ENCODE results near the gene GDA. TPM values are rescaled to one million over a fixed set of nuclear protein-coding genes. Genes with fewer than 3 reads are reported as not detected.

GDA gene
- total RNA-seq, 1 experiment from 2014 or later, result not detected

DNA sequence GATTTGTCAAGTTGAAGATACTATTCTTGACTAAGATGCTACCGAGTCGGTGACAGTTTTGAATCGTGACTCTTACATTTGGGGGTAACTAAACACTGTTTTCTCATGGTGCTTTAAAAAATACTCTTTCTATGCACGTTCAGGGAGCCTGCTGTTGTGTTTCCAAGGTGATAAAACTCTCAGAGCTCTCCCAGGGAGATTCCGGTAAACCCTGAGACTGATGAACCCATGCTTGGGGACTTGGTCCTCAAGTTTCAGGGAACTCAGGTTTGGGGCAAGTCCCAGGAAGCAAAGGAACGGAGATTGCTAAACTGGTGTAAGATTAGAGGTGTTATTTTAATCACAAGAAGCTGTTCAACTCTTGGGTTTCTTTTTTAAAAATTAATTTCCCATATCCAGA, 1.4 kb downstream of the GDA start:
- DNase-seq (ENCODE audit: low spot score), result no peak

DNA sequence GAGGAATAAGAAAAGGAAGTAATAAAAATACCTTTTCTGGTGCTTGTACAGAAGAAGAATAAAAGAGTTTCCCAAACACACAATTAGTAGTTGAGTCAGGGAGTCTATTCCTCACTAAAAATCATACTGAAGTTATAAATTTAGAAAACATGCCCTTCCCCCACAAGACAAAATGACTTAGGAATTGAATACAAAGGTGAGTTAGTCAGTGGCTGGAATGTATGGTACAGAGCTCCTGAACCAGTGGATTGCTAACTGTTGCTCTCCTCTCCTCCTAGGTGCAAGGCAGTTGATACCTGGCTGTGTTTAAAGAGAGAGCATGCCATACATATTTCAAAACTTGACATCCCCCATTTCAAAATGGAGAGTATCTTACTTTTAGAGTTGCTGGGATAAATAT, 1.9 kb downstream of the GDA start:
- no peak for DNase-seq (ENCODE audit: low spot score)

DNA sequence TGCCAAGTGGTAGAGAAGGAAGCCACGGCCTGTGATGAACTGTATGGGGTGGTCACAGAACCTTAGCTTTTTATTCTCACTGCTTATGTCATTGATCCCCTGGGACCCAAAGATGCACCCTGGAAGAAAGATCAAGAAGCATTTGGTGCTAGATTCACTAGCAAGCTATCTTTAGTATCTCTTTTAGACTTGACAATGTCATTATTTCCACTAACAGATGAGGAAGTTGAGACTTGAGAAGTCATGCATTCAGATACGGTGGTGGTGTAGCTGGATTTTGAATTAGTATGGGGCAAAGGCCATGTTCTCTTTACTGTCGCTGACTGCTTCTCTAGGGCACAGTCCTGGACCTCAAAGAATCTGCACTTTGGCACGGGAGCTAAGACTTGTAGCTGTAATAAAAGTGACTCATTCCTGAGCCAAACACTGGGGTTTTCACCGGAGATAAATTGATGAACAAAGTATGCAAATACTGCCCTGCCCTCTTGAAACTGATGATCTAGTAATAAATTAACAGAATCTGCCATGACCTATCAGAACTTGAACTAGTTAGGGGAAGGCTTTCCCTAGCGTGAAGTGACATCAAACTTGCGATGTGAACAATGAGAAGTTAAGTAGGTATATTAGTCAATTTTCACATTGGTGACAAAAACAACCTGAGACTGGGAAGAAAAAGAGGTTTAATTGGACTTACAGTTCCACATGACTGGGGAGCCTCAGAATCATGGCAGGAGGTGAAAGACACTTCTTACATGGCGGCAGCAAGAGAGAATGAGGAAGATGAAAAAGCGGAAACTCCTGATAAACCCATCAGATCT, 5.4 kb downstream of the GDA start:
- peak; percentile 32 for DNase-seq (ENCODE audit: low spot score)

DNA sequence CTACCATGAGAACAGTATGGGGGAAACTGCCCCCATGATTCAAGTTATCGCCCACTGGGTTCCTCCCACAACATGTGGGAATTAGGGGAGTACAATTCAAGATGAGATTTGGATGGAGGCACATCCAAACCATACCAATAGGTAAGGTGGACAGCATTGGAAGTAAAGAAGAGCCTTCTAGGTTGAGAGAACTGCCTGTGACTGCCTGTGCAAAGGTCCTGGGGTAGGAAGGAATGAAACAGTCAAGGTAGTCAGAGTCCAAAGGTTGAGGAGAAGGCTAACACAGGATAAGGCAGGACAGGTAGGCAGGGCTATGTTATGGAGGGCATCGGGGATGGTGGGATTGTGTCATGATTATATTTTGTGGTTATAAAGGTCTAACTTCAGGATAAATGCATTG, 6.1 kb downstream of the GDA start:
- no peak for DNase-seq (ENCODE audit: low spot score)

DNA sequence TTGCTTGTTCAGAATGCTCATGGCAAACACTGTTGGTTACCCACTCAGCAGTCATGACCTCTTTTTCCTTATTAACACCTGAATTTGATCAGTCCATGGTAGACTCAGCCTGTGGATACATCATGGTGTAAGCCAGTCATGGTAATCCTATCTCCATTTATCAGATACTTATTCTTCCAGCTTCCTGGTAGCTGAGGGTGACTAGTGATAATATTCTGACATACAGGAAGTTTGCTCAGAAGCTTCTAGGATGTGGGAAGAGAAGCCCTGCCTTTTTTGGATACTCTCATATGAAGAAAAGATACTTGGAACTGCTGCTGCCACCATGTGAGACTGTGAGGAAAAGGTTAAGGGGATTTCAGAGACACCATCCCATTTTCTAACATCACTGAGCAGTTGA, 7.3 kb downstream of the GDA start:
- no peak for DNase-seq (ENCODE audit: low spot score)

DNA sequence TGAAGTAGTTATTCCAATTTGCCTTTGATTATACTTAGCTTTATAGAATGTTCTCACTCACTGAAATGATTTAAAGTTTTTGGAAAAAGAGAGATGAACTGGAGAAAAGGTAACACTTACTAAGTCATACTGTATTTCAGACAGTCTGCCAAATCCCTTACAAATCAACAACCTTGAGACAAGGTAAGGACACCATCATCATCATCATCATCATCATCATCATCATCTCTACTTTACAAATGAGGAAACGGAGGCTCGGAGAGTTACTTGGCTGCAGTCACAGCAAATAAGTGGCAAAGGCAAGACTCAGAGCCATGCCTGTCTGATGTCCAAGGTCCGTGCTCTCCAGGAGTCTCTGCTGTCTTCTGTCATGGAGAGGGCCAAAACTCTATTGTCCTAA, 9.4 kb downstream of the GDA start:
- no peak for DNase-seq (ENCODE audit: low spot score)

DNA sequence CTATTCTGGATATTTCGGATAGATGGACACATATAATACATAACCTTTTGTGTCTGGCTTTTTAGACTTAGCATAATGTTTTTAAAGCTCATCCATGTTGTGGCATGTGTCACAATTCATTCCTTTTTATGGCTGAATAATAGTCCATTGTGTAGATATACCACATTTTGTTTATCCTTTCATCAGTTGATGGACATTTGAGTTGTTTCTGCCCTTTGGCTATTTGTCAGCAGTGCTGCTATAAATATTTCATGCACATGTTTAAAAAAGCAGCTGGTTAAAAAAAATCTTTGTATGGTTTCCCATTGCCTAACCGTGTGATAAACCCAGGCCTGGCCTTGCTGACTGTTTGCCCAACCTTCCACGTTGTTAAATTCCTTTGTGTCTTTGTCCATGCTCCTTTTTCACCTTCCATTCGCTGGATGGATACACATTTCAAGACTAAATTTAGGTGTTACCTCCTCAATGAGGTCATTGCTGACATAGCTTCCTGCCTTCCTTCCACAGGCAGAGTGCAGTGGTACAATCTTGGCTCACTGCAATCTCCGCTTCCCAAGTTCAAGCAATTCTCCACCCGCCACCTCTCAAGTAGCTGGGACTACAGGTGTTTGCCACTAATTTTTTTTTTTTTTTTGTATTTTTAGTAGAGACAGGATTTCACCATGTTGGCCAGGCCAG, 11.3 kb downstream of the GDA start:
- DNase-seq (ENCODE audit: low spot score), result no peak

DNA sequence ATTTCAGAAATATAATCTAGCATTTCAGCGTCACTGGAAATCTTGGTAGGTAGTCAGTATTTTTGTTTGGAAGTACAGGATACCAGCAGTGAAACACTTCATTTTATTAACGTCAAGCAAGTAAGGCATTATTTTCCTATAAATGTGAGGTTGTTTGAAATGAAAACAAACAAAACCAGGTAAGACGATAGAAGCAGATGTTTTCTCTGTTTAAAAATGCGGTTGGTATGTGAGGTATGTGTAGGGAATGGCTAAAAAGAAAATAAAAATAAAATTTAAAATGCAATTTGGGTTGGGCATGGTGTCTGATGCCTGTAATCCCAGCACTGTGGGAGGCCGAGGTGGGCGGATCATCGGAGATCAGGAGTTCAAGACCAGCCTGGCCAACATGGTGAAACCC, 16.1 kb downstream of the GDA start:
- DNase-seq (ENCODE audit: low spot score), result no peak

DNA sequence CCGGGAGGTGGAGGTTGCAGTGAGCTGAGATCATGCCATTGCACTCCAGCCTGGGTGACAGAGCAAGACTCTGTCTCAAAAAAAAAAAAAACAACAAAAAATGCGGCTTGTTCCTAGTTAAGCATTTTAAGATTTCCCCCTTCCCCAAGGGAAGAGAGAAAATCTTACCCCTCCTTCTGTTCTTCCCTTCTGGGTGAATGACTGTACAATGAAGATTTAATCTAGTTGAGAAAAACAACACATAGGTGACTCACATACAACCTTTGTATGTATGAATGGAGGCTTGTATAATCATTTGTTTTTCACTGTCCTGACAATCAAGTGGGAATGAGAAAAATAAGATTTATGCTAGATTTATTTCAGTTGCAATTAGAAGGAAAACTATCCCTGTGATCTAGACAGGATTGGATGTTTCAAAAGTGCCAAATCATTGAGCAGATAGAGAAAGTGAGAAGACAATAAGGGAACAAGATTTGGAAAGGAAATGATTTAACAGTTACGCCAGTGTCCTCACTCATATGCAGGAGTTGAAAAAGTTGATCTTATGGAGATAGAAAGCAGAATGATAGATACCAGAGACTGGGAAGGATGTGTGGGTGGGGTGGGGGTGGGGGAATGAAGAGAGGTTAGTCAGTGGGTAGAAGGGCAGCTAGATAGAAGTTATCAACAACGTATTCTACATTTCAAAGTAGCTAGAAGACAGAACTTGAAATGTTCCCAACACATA, 16.7 kb downstream of the GDA start:
- DNase-seq (ENCODE audit: low spot score), result no peak

DNA sequence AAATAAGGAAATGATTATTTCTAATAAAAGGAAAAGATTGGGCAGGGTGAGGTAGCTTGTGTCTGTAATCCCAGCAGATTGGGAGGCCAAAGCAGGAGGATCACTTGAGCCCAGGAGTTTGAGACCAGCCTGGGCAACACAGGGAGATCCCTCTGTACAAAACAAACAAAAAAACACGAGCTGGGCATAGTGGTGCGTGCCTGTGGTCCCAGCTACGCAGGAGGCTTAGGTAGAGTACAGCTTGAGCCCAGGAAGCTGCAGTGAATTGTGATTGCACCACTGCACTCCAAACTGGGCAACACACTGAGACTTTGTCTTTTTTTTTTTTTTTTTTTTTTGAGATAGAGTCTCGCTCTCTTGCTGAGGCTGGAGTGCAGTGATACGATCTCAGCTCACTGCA, 18.8 kb downstream of the GDA start:
- no peak for DNase-seq (ENCODE audit: low spot score)

DNA sequence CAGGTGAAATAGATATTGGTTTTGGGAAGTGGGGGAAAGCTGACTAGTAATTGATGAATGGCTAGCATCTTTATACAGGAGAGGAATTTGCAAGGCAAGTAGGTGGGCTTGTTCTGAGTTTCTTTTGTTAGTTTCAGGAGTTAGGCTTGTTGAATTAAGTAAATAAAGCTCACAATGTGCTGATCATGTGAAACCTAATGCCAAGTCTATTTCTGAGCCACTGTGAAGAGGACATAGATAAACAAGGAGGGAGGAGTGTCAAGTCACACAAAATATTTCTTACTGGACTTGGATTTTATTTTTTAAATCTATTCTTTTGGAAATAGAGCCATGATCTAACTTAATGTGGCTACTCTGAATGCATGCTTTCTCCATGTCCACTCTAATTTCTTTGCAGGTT, 19.9 kb downstream of the GDA start:
- no peak for DNase-seq (ENCODE audit: low spot score)

DNA sequence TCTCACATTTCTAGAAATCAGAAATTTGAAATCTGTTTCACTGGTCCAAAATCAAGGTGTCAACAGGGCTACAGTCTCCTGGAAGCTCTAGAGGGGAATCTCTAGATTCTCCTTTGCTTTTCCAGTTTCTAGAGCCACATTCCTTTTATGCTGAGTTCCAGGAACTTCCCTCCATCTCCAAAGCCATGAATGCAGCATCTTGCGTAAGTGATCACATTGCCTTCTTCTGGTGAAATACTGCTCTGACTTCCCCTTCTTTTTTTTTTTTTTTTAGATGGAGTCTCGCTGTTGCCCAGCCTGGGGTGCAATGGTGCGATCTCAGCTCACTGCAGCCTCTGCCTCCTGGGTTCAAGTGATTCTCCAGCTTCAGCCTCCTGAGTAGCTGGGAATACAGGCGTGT, 23.8 kb downstream of the GDA start:
- DNase-seq (ENCODE audit: low spot score), result no peak

DNA sequence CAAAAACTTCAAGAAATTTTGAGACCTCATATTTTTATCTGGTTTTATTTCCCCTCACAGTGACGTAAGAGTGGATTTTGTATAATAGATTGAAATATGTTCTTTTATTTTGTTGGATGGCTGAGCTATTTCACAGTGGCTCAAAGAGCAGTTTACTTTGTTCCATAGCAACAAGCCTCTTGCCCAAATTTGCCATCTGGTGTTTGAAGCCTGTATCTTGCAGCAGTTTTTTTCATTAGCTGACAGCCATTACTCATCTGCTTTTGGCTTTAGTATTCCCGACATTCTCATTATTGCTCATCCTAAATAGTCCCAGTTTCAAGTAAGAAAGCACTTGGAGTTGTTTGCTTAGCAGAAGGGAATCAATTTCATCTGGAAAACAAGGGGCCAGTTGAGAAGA, 36.3 kb downstream of the GDA start:
- DNase-seq (ENCODE audit: low spot score), result no peak

DNA sequence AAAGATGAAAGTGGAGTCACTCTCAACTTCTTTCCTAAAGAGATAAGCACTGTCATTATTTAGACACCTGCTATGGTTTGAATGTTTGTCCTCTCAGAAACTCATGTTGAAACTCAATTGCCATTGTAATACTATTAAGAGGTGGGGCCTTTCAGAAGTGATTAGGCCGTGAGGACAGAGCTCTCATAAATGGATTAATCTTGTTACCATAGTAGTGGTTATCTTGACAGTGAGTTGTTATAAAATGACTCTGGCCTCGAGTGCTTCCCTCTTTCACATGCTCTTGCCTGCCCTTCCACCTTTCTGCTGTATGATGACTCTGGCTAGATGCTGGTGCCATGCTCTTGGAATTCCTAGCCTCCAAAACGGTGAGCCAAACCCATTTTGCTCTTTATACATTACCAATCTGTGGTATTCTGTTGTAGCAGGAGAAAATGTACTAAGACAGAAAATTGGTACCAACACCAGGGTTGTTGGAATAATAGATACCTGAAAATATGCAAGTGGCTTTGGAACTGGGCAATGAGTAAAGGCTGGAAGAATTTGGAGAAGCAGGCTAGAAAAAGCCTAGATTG, 38.0 kb downstream of the GDA start:
- DNase-seq (ENCODE audit: low spot score), result no peak

DNA sequence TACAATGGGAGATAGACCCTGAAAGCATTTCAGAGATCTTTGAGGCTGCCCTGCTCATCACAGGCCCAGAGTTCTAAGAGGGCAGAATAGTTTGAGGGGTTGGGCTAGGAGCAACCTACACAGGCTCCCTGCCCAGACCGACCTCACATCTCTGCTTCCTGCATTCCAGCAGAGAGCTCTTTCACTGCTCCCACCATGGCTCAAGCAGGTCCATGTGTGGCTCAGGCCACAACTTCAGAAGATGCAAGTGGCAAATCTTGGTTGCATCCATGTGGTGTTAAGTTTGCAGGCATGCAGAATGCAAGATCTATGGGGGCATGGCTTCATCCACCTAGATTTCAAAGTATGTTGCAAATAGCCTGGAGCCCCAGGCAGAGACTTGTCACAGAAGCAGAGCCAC, 39.0 kb downstream of the GDA start:
- DNase-seq (ENCODE audit: low spot score), result no peak

DNA sequence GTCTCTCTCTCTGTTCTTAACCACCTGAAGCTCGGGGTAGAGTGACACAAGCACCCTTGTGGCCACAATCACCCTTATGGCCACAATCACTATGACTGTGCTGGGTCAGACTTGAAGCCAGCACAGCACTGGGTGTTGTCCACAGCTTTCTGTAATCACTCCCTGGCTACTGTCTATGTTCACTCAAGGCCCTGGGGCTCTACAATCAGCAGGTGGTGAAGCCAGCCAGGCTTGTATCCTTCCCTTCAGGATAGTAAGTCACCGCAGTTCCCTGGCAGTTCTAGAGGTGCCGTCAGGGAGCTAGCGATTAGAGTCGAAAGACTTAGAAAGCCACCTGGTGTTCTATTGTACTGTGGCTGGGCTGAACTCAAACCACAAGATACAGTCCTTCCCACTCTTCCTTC, 44.2 kb downstream of the GDA start:
- no peak for DNase-seq (ENCODE audit: low spot score)

DNA sequence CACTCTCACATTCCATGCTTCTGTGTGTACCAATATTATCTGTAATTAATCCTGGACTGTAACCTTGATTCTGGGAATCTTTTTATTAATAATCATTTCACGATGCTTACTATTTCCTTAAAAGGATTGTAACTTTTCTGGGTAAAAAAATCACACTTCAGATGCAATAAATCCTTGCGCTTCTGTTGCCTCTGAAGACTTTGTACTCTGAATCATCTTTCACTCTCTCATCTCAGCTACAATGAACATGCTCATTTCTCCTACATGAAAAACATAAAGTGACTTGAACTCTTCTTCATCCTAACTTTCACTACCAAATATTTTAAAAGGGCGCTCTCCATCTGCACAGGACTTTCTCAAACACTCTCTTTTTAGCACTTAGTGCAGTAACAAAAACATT, 50.0 kb downstream of the GDA start:
- DNase-seq (ENCODE audit: low spot score), result no peak

DNA sequence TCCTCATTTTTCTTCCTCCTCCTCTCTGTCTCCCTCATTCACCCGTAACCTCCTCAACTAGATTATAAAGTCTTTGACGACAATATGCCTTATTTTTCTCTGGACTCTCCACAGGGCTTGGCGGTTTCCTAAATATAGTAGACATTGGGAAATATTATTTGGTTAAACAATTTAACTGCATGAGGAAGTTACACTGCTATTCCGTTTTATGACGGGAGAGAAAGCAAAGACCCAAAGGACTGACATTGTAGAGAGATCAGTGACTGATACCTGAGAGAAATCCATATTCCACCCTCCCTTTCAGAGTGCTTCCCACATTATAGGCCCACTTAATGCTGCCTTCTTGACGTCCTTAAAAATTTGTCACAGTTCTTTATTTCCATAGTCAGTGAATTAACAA, 51.2 kb downstream of the GDA start:
- DNase-seq (ENCODE audit: low spot score), result no peak

DNA sequence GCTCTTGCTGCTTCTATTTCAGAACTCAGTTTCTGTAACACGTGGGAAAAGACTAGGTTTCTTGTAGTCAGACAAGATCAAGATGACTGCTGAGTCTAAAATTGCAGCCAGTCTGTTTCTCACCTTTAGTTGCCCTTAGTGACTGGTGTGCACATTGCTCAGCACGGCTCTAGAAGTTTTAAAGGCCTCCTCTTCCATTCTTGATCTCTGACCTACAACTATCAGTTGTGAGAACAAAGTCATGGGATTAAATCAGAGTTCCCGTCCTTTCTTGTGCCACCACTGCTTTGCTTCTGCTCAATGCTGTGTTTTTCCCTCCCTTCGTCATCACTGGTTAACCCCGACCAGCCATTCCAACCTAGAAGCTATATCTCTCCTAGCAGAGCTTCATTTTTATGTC, 52.8 kb downstream of the GDA start:
- DNase-seq (ENCODE audit: low spot score), result no peak

DNA sequence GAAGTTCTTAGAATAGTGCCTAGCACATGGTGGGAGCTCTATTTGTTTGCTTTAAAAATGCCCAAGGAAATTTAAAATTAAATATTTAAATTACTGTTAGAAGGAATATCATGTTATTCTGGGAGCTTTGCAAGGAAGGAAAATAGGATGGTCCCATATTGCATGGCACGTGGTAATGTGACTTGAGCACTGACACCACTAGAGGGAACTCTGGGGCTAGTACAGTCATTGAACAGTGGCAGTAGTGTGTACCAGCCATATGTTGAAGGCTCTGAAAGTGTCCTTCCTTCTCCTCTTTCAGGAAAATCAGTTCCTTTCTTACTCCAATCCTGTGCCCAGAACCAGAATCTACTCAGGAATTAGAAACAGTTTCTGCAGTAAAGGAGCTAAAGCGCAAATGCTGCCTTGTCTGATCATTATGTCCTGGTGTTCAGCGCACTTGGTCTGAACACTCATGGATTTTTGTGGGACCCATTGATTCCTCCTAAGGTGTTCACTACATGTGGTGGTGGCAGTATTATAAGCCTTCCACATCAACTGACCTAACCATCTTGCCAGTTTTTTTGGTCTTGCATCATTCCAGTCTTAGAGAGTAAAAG, 54.1 kb downstream of the GDA start:
- DNase-seq (ENCODE audit: low spot score), result peak; percentile 38

DNA sequence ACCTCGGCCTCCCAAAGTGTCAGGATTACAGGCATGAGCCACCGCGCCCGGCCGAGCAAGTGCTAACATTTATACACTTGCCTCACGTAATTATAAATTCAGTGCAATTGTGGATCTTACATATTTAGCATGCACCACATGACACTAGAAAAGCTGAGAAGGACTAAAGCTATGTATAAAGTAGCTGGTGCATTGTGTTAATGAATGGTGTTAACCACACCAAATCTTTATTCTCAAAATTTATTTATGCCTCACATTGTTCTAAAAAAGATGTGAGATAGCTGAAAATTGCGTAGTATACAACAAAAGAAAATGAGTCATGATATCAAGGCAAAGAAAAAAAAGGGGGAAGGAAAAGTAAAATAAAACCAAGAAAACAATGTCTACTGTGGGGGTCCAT, 54.8 kb downstream of the GDA start:
- DNase-seq (ENCODE audit: low spot score), result no peak

DNA sequence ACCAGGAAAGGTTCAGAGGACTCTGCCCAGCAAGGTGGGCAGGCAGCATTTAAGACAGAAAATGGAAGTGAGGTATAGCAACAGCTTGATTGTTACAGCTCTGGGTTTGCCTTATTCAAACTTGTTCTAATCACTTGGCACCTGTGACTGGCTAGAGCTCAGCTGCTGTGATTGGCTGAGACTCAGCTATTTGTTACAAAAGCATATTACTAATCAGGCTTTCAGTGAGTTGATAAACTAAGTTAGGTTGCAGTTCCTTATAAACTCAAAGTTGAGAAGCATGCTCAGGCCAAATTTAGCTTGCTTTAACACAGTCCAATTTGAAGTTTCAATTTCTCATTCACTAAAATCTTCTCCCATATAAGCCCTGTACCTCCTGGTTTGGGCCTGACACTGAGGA, 56.3 kb downstream of the GDA start:
- DNase-seq (ENCODE audit: low spot score), result no peak
